Fibroblast of villous mesenchyme (primary cell): ENCODE data around the gene ST6GALNAC3. TPM values are rescaled to one million over a fixed set of nuclear protein-coding genes. Genes with fewer than 3 reads are reported as not detected.

Source experiments
- DNase-seq: peaks from one replicate; pipeline ENCODE4 v3.0.0-alpha.2; 2010; ENCODE audit warnings: low read depth
- H3K4me3 ChIP-seq: 2 replicates; pipeline ENCODE4 v1.5.1; 2011; ENCODE audit warnings: low read depth, mild to moderate bottlenecking, low read length
- CTCF ChIP-seq: IDR thresholded peaks from 2 replicates; pipeline ENCODE4 v1.5.1; 2012; ENCODE audit warnings: low read depth, mild to moderate bottlenecking, low read length; ENCODE audit not compliant: insufficient read depth
- total RNA-seq: library from RNA; depleted of rRNA; stranded (reverse); fragments of >200 nt; gene quantifications from 2 replicates; pipeline ENCODE4 v1.2.3, GENCODE V29; 2012

The ST6GALNAC3 gene
- total RNA-seq, 1 donor: 1.3 TPM

- H3K4me3 ChIP-seq: no peak overlapping the region
- TF ChIP-seq CTCF: no peak
- no peak for DNase-seq
Measured at GRCh38 chr1:76190749-76191424, 116.3 kb downstream of the ST6GALNAC3 start.

GRCh38 chr1:76191561-76191960 lies 117.0 kb downstream of the ST6GALNAC3 start:
- DNase-seq: no peak
- TF ChIP-seq CTCF: no peak
- no peak overlapping the region for H3K4me3 ChIP-seq

GRCh38 chr1:76198452-76198851 lies 123.9 kb downstream of the ST6GALNAC3 start:
- no peak for TF ChIP-seq CTCF
- no peak overlapping the region for H3K4me3 ChIP-seq
- no peak for DNase-seq

- no peak for DNase-seq
Measured at GRCh38 chr1:76202670-76203069, 128.1 kb downstream of the ST6GALNAC3 start.

GRCh38 chr1:76203127-76203526 lies 128.6 kb downstream of the ST6GALNAC3 start:
- DNase-seq: no peak

More at GRCh38 chr1:76202670-76203069, 128.1 kb downstream of the ST6GALNAC3 start:
- no peak for TF ChIP-seq CTCF
- no peak overlapping the region for H3K4me3 ChIP-seq

GRCh38 chr1:76209238-76209637 lies 134.7 kb downstream of the ST6GALNAC3 start:
- DNase-seq: no peak
- no peak for TF ChIP-seq CTCF
- H3K4me3 ChIP-seq: no peak overlapping the region

More at GRCh38 chr1:76203127-76203526, 128.6 kb downstream of the ST6GALNAC3 start:
- no peak overlapping the region for H3K4me3 ChIP-seq
- TF ChIP-seq CTCF: no peak

- DNase-seq: no peak
- no peak overlapping the region for H3K4me3 ChIP-seq
- no peak for TF ChIP-seq CTCF
Measured at GRCh38 chr1:76209648-76210047, 135.1 kb downstream of the ST6GALNAC3 start.
